Measurements from ENCODE around the gene NOXA1. TPM values are rescaled to one million over a fixed set of nuclear protein-coding genes. Genes with fewer than 3 reads are reported as not detected.

Gene NOXA1
- polyA plus RNA-seq, 3 donors = 1.3 to 9.4 (median 1.6) TPM

DNA sequence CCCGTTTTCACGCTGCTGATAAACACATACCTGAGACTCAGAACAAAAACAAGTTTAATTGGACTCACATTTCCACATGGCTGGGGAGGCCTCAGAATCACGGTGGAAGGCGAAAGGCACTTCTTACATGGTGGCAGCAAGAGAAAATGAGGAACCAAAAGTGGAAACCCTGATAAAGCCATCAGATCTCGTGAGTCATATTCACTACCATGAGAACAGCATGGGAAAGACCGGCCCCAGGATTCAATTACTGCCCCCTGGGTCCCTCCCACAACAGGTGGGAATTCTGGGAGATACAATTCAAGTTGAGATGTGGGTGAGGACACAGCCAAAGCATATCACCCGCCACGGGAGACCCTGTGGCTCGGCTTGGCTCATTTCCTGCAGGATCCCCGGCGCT lies 20.4 kb upstream of the NOXA1 start:
- Histone ChIP-seq H3K9ac (ENCODE audit: insufficient read depth, low read length, poor library complexity, severe bottlenecking) (no peak overlapping the region), H3K27ac (ENCODE audit: low read depth in 1 of 2, low read length in 2 of 2) (peak overlapping the region in 1 of 2 donors; percentile 38), H4K20me1 (ENCODE audit: insufficient read depth, low read length) (peaks cover 22% of the 10 kb centered on the region), H3K9me3 (replicated peaks in 1 of 2; ENCODE audit: control insufficient read depth in 1 of 2, insufficient read depth in 1 of 2, low read length in 2 of 2) (peaks cover 9 to 35% of the 10 kb centered on the region in 2 donors), H3K36me3 (replicated peaks in 1 of 2; ENCODE audit: control insufficient read depth in 1 of 2, insufficient read depth in 2 of 2, low read length in 2 of 2) (no peaks in the 10 kb centered on the region), H2AFZ (ENCODE audit: insufficient read depth, low read depth, low read length, poor library complexity, severe bottlenecking) (no peak overlapping the region), H3K27me3 (ENCODE audit: control insufficient read depth in 2 of 2, insufficient read depth in 2 of 2, low read length in 2 of 2) (peaks cover 7 to 15% of the 10 kb centered on the region in 2 donors), H3K4me3 (replicated peaks in 1 of 3; ENCODE audit: low read depth in 2 of 3, low read length in 3 of 3) (no peak overlapping the region), H3K4me1 (ENCODE audit: control insufficient read depth in 1 of 2, insufficient read depth in 2 of 2, low read length in 2 of 2) (peaks cover 15% of the 10 kb centered on the region in 2 donors), H3K79me2 (ENCODE audit: insufficient read depth, low read length) (no peaks in the 10 kb centered on the region), H3K4me2 (replicated peaks; ENCODE audit: extremely low read depth, low read length, poor library complexity, severe bottlenecking) (no peak overlapping the region)
- Mint-ChIP-seq H3K4me1 (peaks cover 20% of the 10 kb centered on the region), H3K36me3 (peaks cover 17 to 20% of the 10 kb centered on the region in 2 donors), H3K9me3 (peaks cover 19 to 40% (median 25%) of the 10 kb centered on the region in 7 donors), H3K27me3 (ENCODE audit: low read depth in 3 of 3) (peaks cover 19 to 24% (median 20%) of the 10 kb centered on the region in 3 donors), H3K4me3 (no peak overlapping the region), H3K27ac (peak overlapping the region in 4 of 7 donors; percentile 1 to 72 (median 34))
- intact Hi-C loops (cut with micrococcal nuclease) = no loop called here
- DNase-seq = peak in 2 of 3 donors; percentile 48 to 70
- 86% methylated on average over 2 of the region's 11 CpGs for WGBS (ENCODE audit: insufficient coverage)
- TF ChIP-seq, protein P1, sequence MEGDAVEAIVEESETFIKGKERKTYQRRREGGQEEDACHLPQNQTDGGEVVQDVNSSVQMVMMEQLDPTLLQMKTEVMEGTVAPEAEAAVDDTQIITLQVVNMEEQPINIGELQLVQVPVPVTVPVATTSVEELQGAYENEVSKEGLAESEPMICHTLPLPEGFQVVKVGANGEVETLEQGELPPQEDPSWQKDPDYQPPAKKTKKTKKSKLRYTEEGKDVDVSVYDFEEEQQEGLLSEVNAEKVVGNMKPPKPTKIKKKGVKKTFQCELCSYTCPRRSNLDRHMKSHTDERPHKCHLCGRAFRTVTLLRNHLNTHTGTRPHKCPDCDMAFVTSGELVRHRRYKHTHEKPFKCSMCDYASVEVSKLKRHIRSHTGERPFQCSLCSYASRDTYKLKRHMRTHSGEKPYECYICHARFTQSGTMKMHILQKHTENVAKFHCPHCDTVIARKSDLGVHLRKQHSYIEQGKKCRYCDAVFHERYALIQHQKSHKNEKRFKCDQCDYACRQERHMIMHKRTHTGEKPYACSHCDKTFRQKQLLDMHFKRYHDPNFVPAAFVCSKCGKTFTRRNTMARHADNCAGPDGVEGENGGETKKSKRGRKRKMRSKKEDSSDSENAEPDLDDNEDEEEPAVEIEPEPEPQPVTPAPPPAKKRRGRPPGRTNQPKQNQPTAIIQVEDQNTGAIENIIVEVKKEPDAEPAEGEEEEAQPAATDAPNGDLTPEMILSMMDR (IDR thresholded peaks at IDR 0.05) = no peak

- no peak overlapping the region for H3K27ac ChIP-seq (ENCODE audit: low read depth in 1 of 2, low read length in 2 of 2)
- peaks cover 9 to 30% of the 10 kb centered on the region in 2 donors for H3K9me3 ChIP-seq (replicated peaks in 1 of 2; ENCODE audit: control insufficient read depth in 1 of 2, insufficient read depth in 1 of 2, low read length in 2 of 2)
- Mint-ChIP-seq H3K27me3 (ENCODE audit: low read depth in 3 of 3) (peaks cover 22 to 29% (median 22%) of the 10 kb centered on the region in 3 donors), H3K27ac (peak overlapping the region in 3 of 7 donors; percentile 14 to 72 (median 57)), H3K9me3 (peaks cover 19 to 38% (median 25%) of the 10 kb centered on the region in 7 donors), H3K4me3 (no peak overlapping the region), H3K4me1 (peaks cover 20% of the 10 kb centered on the region), H3K36me3 (peaks cover 17 to 18% of the 10 kb centered on the region in 2 donors)
- peaks cover 7 to 18% of the 10 kb centered on the region in 2 donors for H3K27me3 ChIP-seq (ENCODE audit: control insufficient read depth in 2 of 2, insufficient read depth in 2 of 2, low read length in 2 of 2)
- H3K9ac ChIP-seq (ENCODE audit: insufficient read depth, low read length, poor library complexity, severe bottlenecking) = no peak overlapping the region
- no peaks in the 10 kb centered on the region for H3K79me2 ChIP-seq (ENCODE audit: insufficient read depth, low read length)
- no peak overlapping the region for H3K4me3 ChIP-seq (replicated peaks in 1 of 3; ENCODE audit: low read depth in 2 of 3, low read length in 3 of 3)
- WGBS (ENCODE audit: insufficient coverage) = 98% methylated on average over 11 of the region's 15 CpGs
- peaks cover 15% of the 10 kb centered on the region in 2 donors for H3K4me1 ChIP-seq (ENCODE audit: control insufficient read depth in 1 of 2, insufficient read depth in 2 of 2, low read length in 2 of 2)
- H3K36me3 ChIP-seq (replicated peaks in 1 of 2; ENCODE audit: control insufficient read depth in 1 of 2, insufficient read depth in 2 of 2, low read length in 2 of 2) = no peaks in the 10 kb centered on the region
- no peak overlapping the region for H2AFZ ChIP-seq (ENCODE audit: insufficient read depth, low read depth, low read length, poor library complexity, severe bottlenecking)
- TF ChIP-seq, protein P1 (IDR thresholded peaks at IDR 0.05) = no peak
- DNase-seq = no peak
- H3K4me2 ChIP-seq (replicated peaks; ENCODE audit: extremely low read depth, low read length, poor library complexity, severe bottlenecking) = no peak overlapping the region
- intact Hi-C loops (cut with micrococcal nuclease) = no loop called here
- peaks cover 22% of the 10 kb centered on the region for H4K20me1 ChIP-seq (ENCODE audit: insufficient read depth, low read length)
These were observed 19.9 kb upstream of the NOXA1 start for GRCh38 chr9:137403269-137403668.
